Vagina (tissue), 2 donors: Measurements from ENCODE around the gene EMILIN1.

Experiments
- POLR2A ChIP-seq, 2 donors: fragments of 450-650 bp; IDR thresholded peaks; one replicate each; pipeline ENCODE4 v1.6.1; 2017; ENCODE audit warnings: antibody characterized with exemption in 2 of 2, mild to moderate bottlenecking in 2 of 2, moderate library complexity in 2 of 2
- POLR2AphosphoS5 ChIP-seq, 2 donors: sonication (generic); formaldehyde crosslinking; IDR thresholded peaks; one replicate each; pipeline ENCODE4 v1.9.0; 2017; ENCODE audit warnings: antibody characterized with exemption in 2 of 2, mild to moderate bottlenecking in 2 of 2, low read depth in 1 of 2; ENCODE audit not compliant: insufficient read depth in 1 of 2
- TF ChIP-seq, protein P1 (sequence below), 3 experiments: fragments of 450-650 bp in 2 of 3; fragments of 200-600 bp in 1 of 3; sonication (generic) in 1 of 3; IDR thresholded peaks; one replicate each; pipeline ENCODE4 v1.5.1; 2017 to 2019; ENCODE audit warnings: antibody characterized with exemption in 3 of 3, mild to moderate bottlenecking in 2 of 3, moderate library complexity in 2 of 3

- TF ChIP-seq, protein P1, sequence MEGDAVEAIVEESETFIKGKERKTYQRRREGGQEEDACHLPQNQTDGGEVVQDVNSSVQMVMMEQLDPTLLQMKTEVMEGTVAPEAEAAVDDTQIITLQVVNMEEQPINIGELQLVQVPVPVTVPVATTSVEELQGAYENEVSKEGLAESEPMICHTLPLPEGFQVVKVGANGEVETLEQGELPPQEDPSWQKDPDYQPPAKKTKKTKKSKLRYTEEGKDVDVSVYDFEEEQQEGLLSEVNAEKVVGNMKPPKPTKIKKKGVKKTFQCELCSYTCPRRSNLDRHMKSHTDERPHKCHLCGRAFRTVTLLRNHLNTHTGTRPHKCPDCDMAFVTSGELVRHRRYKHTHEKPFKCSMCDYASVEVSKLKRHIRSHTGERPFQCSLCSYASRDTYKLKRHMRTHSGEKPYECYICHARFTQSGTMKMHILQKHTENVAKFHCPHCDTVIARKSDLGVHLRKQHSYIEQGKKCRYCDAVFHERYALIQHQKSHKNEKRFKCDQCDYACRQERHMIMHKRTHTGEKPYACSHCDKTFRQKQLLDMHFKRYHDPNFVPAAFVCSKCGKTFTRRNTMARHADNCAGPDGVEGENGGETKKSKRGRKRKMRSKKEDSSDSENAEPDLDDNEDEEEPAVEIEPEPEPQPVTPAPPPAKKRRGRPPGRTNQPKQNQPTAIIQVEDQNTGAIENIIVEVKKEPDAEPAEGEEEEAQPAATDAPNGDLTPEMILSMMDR (IDR thresholded peaks at IDR 0.05): no peak
- TF ChIP-seq POLR2AphosphoS5 (IDR thresholded peaks at IDR 0.05; ENCODE audit: insufficient read depth in 1 of 2, low read depth in 1 of 2): no peak
- TF ChIP-seq POLR2A (IDR thresholded peaks at IDR 0.05): no peak
These were observed 26.3 kb upstream of the EMILIN1 start for GRCh38 chr2:27051902-27052645.
